Endothelial cell of umbilical vein (primary cell): ENCODE data around the gene TXNIP. TPM values are rescaled to one million over a fixed set of nuclear protein-coding genes. Genes with fewer than 3 reads are reported as not detected.
A peak's percentile ranks its signal among the peaks of the same experiment; 100 is the strongest.

Experiments used
- BruUV-seq: library from RNA; stranded (reverse); fragments of 400-500 nt; replicated peaks from 2 replicates; lab custom pipeline; 2021; lab: Mats Ljungman, UMichigan
- CTCF ChIA-PET: fragments of 300-600, 350-600 bp; sonication (Branson Sonifier 250); formaldehyde crosslinking; loops from one replicate; lab custom pipeline; 2021; ENCODE audit warnings: antibody characterized with exemption, inconsistent platforms; lab: Charles Lee
- POLR2A ChIA-PET: fragments of 300-600, 350-600 bp; sonication (Branson Sonifier 250); formaldehyde crosslinking; loops from one replicate; lab custom pipeline; 2021; ENCODE audit warnings: antibody characterized with exemption, inconsistent platforms; lab: Charles Lee
- DNase-seq: peaks from one replicate; pipeline ENCODE4 v3.0.0-alpha.2; 2011; ENCODE audit warnings: low read depth, low spot score
- FAIRE-seq: peaks from 2 replicates; lab custom pipeline; 2011; peaks lifted over from hg19 to GRCh38; lab: Jason Lieb, UNC
- H2AFZ ChIP-seq: 2 replicates; pipeline ENCODE4 v1.6.0; 2012; ENCODE audit warnings: low read depth, low read length, control low read depth, inconsistent platforms
- H3K27ac ChIP-seq: 2 replicates; pipeline ENCODE4 v1.5.1; 2011; ENCODE audit warnings: low read depth, mild to moderate bottlenecking, control low read depth, low read length, moderate library complexity; ENCODE audit not compliant: insufficient read depth
- H3K27me3 ChIP-seq, 2 experiments: 2 replicates each; pipeline versions ENCODE4 v1.6.0 to v1.6.1; 2011; ENCODE audit warnings: low read length in 2 of 2, mixed read lengths in 1 of 2; ENCODE audit not compliant: control insufficient read depth in 2 of 2, insufficient read depth in 2 of 2
- H3K36me3 ChIP-seq, 2 experiments: 2 replicates in 1 of 2; 3 replicates in 1 of 2; pipeline ENCODE4 v1.5.1; 2011; ENCODE audit warnings: low read length in 2 of 2, mild to moderate bottlenecking in 1 of 2, moderate library complexity in 1 of 2; ENCODE audit not compliant: control insufficient read depth in 2 of 2, insufficient read depth in 2 of 2; ENCODE audit errors: extremely low read depth in 1 of 2
- H3K4me1 ChIP-seq: 3 replicates; pipeline ENCODE4 v1.5.1; 2011; ENCODE audit warnings: mild to moderate bottlenecking, low read length; ENCODE audit not compliant: control insufficient read depth, insufficient read depth; ENCODE audit errors: extremely low read depth
- H3K4me2 ChIP-seq: 2 replicates; pipeline ENCODE4 v1.6.1; 2011; ENCODE audit warnings: low read length, control low read depth, mixed read lengths; ENCODE audit not compliant: insufficient read depth
- H3K4me3 ChIP-seq, 3 experiments: fragments of 200-600 bp in 1 of 3; sonication (generic), shearing (Covaris generic) in 1 of 3; replicated peaks in 1 of 3; 2 replicates each; pipeline ENCODE4 v1.5.1; 2011 to 2016; ENCODE audit warnings: control low read depth in 3 of 3, low read length in 3 of 3, mild to moderate bottlenecking in 2 of 3, inconsistent platforms in 1 of 3, low read depth in 1 of 3, moderate library complexity in 1 of 3; ENCODE audit not compliant: insufficient read depth in 1 of 3
- H3K79me2 ChIP-seq: 2 replicates; pipeline ENCODE4 v1.6.0; 2012; ENCODE audit warnings: low read length, inconsistent platforms; ENCODE audit not compliant: control insufficient read depth, insufficient read depth
- H3K9ac ChIP-seq: replicated peaks from 2 replicates; pipeline ENCODE3; 2011; ENCODE audit warnings: low read length, control low read depth; ENCODE audit not compliant: insufficient read depth; ENCODE audit errors: extremely low read depth
- H3K9me1 ChIP-seq: replicated peaks from 3 replicates; pipeline ENCODE4 v1.6.0; 2011; ENCODE audit warnings: mild to moderate bottlenecking, low read length; ENCODE audit not compliant: control insufficient read depth, insufficient read depth; ENCODE audit errors: extremely low read depth
- H3K9me3 ChIP-seq: replicated peaks from 2 replicates; pipeline ENCODE4 v1.5.1; 2012; ENCODE audit warnings: low read length, inconsistent platforms; ENCODE audit not compliant: control insufficient read depth, insufficient read depth
- H4K20me1 ChIP-seq: replicated peaks from 2 replicates; pipeline ENCODE3; 2011; ENCODE audit warnings: mild to moderate bottlenecking, low read length; ENCODE audit not compliant: control insufficient read depth, insufficient read depth; ENCODE audit errors: extremely low read depth
- CTCF ChIP-seq, 2 donors: IDR thresholded peaks; 1 replicate in 1 of 2; 2 replicates in 1 of 2; pipeline ENCODE4 v1.5.1; 2011; ENCODE audit warnings: low read length in 2 of 2, mild to moderate bottlenecking in 2 of 2, moderate library complexity in 2 of 2, control low read depth in 1 of 2, inconsistent platforms in 1 of 2, low read depth in 1 of 2; ENCODE audit not compliant: insufficient read depth in 1 of 2; ENCODE audit errors: extremely low read depth in 1 of 2
- FOS ChIP-seq: IDR thresholded peaks from 2 replicates; pipeline ENCODE4 v1.6.1; 2011; ENCODE audit warnings: mild to moderate bottlenecking, low read length, moderate library complexity, borderline replicate concordance; ENCODE audit not compliant: insufficient read depth
- GATA2 ChIP-seq: IDR thresholded peaks from 2 replicates; pipeline ENCODE4 v1.7.0; 2011; ENCODE audit warnings: low read depth, mild to moderate bottlenecking, moderate library complexity, mixed read lengths, low read length; ENCODE audit not compliant: insufficient read length, insufficient read depth
- JUN ChIP-seq: IDR thresholded peaks from 2 replicates; pipeline ENCODE4 v1.6.1; 2011; ENCODE audit warnings: borderline replicate concordance, low read depth; ENCODE audit not compliant: insufficient read length, insufficient read depth
- MAX ChIP-seq: IDR thresholded peaks from 2 replicates; pipeline ENCODE4 v1.6.1; 2011; ENCODE audit not compliant: insufficient read depth, insufficient read length
- MYC ChIP-seq: IDR thresholded peaks from one replicate; pipeline ENCODE4 v1.6.1; 2011; ENCODE audit warnings: mild to moderate bottlenecking, low read depth, low read length
- POLR2A ChIP-seq: IDR thresholded peaks from 2 replicates; pipeline ENCODE4 v1.6.1; 2012; ENCODE audit warnings: low read depth, mild to moderate bottlenecking, control low read depth, low read length
- dilution Hi-C: fragments of 300-500 bp; cut with MboI; formaldehyde crosslinking; loops from one replicate; pipeline ENCODE4 v1.15.0; 2019; ENCODE audit warnings: low sequenced_read_pairs; ENCODE audit not compliant: extremely low pct_ligation_motif_present
- intact Hi-C: fragments of 100-400 bp; cut with micrococcal nuclease; formaldehyde crosslinking; loops from one replicate; pipeline ENCODE4 v1.10.0; 2022
- polyA plus RNA-seq, 4 experiments: library from polyadenylated mRNA; depleted of rRNA in 3 of 4; stranded (reverse) in 3 of 4; unstranded in 1 of 4; fragments of >200 nt; gene quantifications; 2 replicates each; pipeline versions ENCODE4 v1.2.1 to v1.2.3, GENCODE V29; 2011 to 2012; ENCODE audit warnings: missing spikeins in 1 of 4
- total RNA-seq: library from RNA; stranded (reverse); gene quantifications from 2 replicates; pipeline ENCODE4 v1.2.3, GENCODE V29; 2021

The TXNIP gene
- total and polyA plus RNA-seq, 2 donors (not counting 3 experiments of a cell fraction or from before 2014, with no cell fraction given): 9.1 to 21.8 TPM

GRCh38 chr1:145997016-145997717 lies 788 bp upstream of the TXNIP start:
- H3K9me3 ChIP-seq: no peaks in the 10 kb centered on the region
- H2AFZ ChIP-seq: peak overlapping the region; percentile 71
- H3K4me2 ChIP-seq: peak overlapping the region; percentile 98
- intact Hi-C loops: no loop called here
- no peaks in the 10 kb centered on the region for H3K27me3 ChIP-seq
- no peaks in the 10 kb centered on the region for H3K9me1 ChIP-seq
- DNase-seq (no peak), FAIRE-seq (no peak)
- no peaks in the 10 kb centered on the region for H4K20me1 ChIP-seq
- peaks cover 10% of the 10 kb centered on the region for H3K79me2 ChIP-seq
- H3K27ac ChIP-seq: peak overlapping the region; percentile 4
- H3K9ac ChIP-seq: peak overlapping the region; percentile 28
- dilution Hi-C loops: no loop called here
- BruUV-seq: TSS peak; percentile 86
- no peak for TF ChIP-seq POLR2A
- no peak for TF ChIP-seq CTCF (IDR thresholded peaks at IDR 0.05; ENCODE audit: extremely low read depth in 1 of 2, insufficient read depth in 1 of 2, low read depth in 1 of 2, low read length in 2 of 2)
- TF ChIP-seq FOS: no peak
- TF ChIP-seq GATA2: peak; percentile 37
- TF ChIP-seq MAX: no peak
- no peak for TF ChIP-seq JUN
- TF ChIP-seq MYC: no peak
- peaks cover 19% of the 10 kb centered on the region for H3K4me1 ChIP-seq
- CTCF ChIA-PET: interaction anchor here (2.5 to 10.4 kb wide), 3 partner anchors 10 to 18 kb away, joined by 5 to 87 read pairs (median 25); no protein-coding TSS in a partner anchor
- H3K36me3 ChIP-seq: peaks cover 2 to 16% of the 10 kb centered on the region in 2 experiments
- POLR2A ChIA-PET: no interaction called here
- H3K4me3 ChIP-seq: peak overlapping the region; percentile 10 to 98 (median 98)
